Neutrophil (primary cell): Measurements from ENCODE around the gene NENF.

Experiments
- H3K27ac ChIP-seq: fragments of 200-600 bp; sonication (generic); 2 replicates; pipeline ENCODE4 v1.5.1; 2016; ENCODE audit warnings: mild to moderate bottlenecking, moderate library complexity
- H3K27me3 ChIP-seq: fragments of 200-600 bp; sonication (generic); 2 replicates; pipeline ENCODE4 v1.6.0; 2016; ENCODE audit warnings: mild to moderate bottlenecking
- H3K36me3 ChIP-seq: fragments of 200-600 bp; sonication (generic); 2 replicates; pipeline ENCODE4 v1.5.1; 2017
- H3K4me1 ChIP-seq, 2 experiments: fragments of 200-600 bp in 1 of 2; sonication (generic) in 1 of 2; 1 replicate in 1 of 2; 2 replicates in 1 of 2; pipeline versions ENCODE4 v1.5.1 to v1.6.1; 2013 to 2016; ENCODE audit warnings: low read depth in 1 of 2, low read length in 1 of 2, mild to moderate bottlenecking in 1 of 2, moderate library complexity in 1 of 2; ENCODE audit not compliant: control insufficient read depth in 1 of 2, insufficient read depth in 1 of 2
- H3K4me3 ChIP-seq, 2 experiments: fragments of 200-600 bp in 1 of 2; sonication (generic) in 1 of 2; 1 replicate in 1 of 2; 2 replicates in 1 of 2; pipeline ENCODE4 v1.5.1; 2013 to 2016; ENCODE audit warnings: low read depth in 1 of 2, low read length in 1 of 2, mild to moderate bottlenecking in 1 of 2, moderate library complexity in 1 of 2
- H3K9me3 ChIP-seq: fragments of 200-600 bp; sonication (generic); 2 replicates; pipeline ENCODE4 v1.5.1; 2016
- TF ChIP-seq, protein P1 (sequence below): fragments of 200-600 bp; sonication (generic); IDR thresholded peaks from 2 replicates; pipeline ENCODE4 v1.5.1; 2016; ENCODE audit warnings: antibody characterized with exemption

NENF gene

GRCh38 chr1:212481438-212481767, 48.7 kb downstream of the NENF start:
- H3K9me3 ChIP-seq, result no peaks in the 10 kb centered on the region
- no peak overlapping the region for H3K4me3 ChIP-seq
- peaks cover 40% of the 10 kb centered on the region for H3K27me3 ChIP-seq
- no peaks in the 10 kb centered on the region for H3K36me3 ChIP-seq
- H3K27ac ChIP-seq, result no peak overlapping the region
- H3K4me1 ChIP-seq, result no peaks in the 10 kb centered on the region
- TF ChIP-seq, protein P1, sequence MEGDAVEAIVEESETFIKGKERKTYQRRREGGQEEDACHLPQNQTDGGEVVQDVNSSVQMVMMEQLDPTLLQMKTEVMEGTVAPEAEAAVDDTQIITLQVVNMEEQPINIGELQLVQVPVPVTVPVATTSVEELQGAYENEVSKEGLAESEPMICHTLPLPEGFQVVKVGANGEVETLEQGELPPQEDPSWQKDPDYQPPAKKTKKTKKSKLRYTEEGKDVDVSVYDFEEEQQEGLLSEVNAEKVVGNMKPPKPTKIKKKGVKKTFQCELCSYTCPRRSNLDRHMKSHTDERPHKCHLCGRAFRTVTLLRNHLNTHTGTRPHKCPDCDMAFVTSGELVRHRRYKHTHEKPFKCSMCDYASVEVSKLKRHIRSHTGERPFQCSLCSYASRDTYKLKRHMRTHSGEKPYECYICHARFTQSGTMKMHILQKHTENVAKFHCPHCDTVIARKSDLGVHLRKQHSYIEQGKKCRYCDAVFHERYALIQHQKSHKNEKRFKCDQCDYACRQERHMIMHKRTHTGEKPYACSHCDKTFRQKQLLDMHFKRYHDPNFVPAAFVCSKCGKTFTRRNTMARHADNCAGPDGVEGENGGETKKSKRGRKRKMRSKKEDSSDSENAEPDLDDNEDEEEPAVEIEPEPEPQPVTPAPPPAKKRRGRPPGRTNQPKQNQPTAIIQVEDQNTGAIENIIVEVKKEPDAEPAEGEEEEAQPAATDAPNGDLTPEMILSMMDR, result no peak

DNA sequence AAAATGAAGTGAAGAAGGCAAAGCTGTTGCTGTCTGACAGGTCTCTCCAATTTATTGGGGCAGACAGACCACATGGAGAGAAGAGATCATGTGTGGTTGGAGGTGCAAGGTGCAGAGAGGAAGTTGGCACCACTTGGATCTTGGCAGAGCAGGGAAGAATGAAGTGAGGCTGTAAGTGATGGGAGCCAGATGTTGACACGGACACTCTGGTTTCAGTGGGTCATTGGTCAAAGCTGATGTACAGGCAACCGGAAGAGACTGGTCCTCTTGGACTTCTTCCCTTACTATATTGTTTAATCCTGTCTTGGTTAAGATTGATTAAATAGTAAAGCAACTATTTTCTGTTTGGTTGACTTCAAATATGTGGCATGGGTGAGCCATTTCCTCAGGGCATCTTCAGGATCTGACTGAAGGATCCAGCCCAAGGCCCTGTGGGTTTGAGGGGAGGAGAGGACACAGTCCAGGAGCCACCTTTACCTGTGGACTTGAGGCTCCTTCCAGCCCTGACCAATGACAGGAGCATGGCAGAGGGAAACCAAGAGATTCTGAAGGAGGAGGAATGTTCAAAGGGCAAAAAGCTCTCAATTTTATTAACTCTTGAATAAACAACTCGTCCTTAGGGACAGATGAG, 49.4 kb downstream of the NENF start:
- no peaks in the 10 kb centered on the region for H3K9me3 ChIP-seq
- H3K4me1 ChIP-seq, result no peaks in the 10 kb centered on the region
- TF ChIP-seq, protein P1, result no peak
- H3K27me3 ChIP-seq, result peaks cover 40% of the 10 kb centered on the region
- H3K36me3 ChIP-seq, result no peaks in the 10 kb centered on the region
- no peak overlapping the region for H3K27ac ChIP-seq
- H3K4me3 ChIP-seq, result no peak overlapping the region

DNA sequence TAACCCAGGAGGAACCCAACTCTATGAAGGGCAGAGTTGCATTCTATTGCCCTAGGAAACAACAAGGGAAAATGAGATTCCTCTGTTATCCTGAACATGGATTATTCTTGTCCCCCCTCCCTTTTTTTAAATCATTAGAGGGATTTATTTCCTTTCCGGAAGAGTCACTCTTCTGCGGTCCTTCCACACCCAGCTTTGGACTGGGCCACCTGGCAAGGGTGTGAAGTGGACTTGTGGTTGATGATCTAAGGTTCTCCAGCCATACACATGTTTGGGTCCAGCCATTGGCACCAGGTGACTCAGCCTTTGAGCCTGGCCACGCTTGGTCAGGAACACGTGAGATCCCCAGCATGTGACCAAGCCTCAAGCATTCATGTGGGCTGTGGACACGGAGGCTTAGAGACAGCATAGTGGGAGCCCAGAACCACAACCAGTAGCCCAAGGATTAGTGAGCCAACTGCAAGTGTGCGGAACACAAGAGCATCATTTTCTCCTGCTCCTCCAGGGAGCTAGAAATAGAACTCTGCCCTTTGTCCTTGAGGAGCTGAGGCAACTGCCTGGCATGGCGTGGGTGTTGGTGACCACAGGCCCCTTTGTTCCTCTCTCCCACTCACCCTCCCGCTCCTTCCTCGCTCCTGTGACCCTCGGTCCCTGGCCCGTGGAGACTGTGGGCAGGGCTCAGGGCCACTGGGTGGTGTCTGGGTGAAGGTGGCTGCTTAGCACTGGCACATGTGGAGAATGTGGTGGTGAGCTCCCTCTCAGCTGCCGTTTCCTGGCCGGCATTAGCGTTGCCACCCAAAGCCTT, 50.1 kb downstream of the NENF start:
- Histone ChIP-seq H3K4me3 (no peak overlapping the region), H3K9me3 (no peaks in the 10 kb centered on the region), H3K36me3 (no peaks in the 10 kb centered on the region), H3K4me1 (no peaks in the 10 kb centered on the region), H3K27ac (no peak overlapping the region), H3K27me3 (peaks cover 38% of the 10 kb centered on the region)
- TF ChIP-seq, protein P1, result no peak

DNA sequence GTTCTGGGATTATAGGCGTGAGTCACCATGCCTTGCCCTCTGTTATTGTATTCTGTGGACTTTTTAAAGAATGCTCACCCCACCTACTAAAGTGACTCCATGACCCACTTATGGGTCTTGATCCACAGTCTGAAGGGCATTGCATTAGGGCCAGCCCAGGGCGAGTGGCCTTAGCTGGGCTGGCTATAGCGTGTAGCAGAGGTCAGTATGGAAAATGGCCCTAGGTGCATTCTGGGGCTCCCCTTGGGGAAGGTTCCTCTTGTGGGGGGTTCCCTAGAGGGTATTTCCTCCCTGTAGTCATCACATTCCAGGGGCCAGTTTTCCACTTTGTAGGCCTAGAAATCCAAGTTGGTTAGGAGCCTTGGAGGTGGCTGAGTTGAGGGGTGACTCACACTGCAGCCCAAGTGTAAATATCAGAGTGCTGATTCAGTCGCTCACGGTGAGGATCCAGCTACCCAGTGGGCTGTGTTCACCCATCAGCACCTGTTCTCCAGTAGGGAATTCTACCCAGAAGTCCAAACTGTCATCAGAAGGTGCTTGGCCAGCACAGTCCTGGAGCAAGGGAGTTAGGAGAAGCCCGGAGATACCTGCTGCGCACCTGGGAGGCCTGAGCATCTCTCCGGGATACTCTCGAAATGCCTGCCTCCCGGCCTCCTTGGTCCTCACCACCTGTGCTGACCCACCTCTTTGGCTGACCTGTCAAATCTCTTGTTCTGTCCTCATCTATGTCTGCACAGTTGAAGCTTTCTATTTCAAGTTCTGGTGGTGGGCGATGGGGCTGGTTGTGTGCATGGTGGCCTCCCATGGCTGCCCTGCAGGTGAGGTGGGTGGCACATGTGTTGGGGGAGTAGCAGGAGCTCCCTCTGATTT, 52.2 kb downstream of the NENF start:
- Histone ChIP-seq H3K9me3 (no peaks in the 10 kb centered on the region), H3K4me3 (no peak overlapping the region), H3K27me3 (peaks cover 17% of the 10 kb centered on the region), H3K27ac (no peak overlapping the region), H3K36me3 (no peaks in the 10 kb centered on the region), H3K4me1 (no peaks in the 10 kb centered on the region)
- TF ChIP-seq, protein P1, result no peak

- Histone ChIP-seq H3K4me1 (no peaks in the 10 kb centered on the region), H3K27ac (no peak overlapping the region), H3K27me3 (peaks cover 12% of the 10 kb centered on the region), H3K9me3 (no peaks in the 10 kb centered on the region), H3K36me3 (no peaks in the 10 kb centered on the region), H3K4me3 (no peak overlapping the region)
- TF ChIP-seq, protein P1, result no peak
Observed at GRCh38 chr1:212485571-212485912, 52.8 kb downstream of the NENF start.
